Trophoblast cell (in vitro differentiated cells and primary cell): ENCODE measurements around the gene UGT1A8.

Experiments used
- DNase-seq, 2 donors: peaks; one replicate each; pipeline ENCODE4 v3.0.0-alpha.2; 2016
- H2AFZ ChIP-seq: 2 replicates; pipeline ENCODE4 v1.6.1; 2013; ENCODE audit warnings: low read length, moderate library complexity, mild to moderate bottlenecking; ENCODE audit not compliant: insufficient read depth, poor library complexity
- H2AK5ac ChIP-seq: 2 replicates; pipeline ENCODE4 v1.6.1; 2013; ENCODE audit warnings: mild to moderate bottlenecking, low read length
- H2BK120ac ChIP-seq: 2 replicates; pipeline ENCODE4 v1.6.1; 2013; ENCODE audit warnings: low read length, mild to moderate bottlenecking, moderate library complexity; ENCODE audit not compliant: insufficient read depth, poor library complexity
- H2BK12ac ChIP-seq: 2 replicates; pipeline ENCODE4 v1.6.1; 2013; ENCODE audit warnings: mild to moderate bottlenecking, low read length, moderate library complexity
- H2BK5ac ChIP-seq: 2 replicates; pipeline ENCODE4 v1.6.1; 2013; ENCODE audit warnings: low read length, low read depth, moderate library complexity, mild to moderate bottlenecking; ENCODE audit not compliant: poor library complexity
- H3K14ac ChIP-seq: 2 replicates; pipeline ENCODE4 v1.6.1; 2013; ENCODE audit warnings: mild to moderate bottlenecking, low read length
- H3K18ac ChIP-seq: 2 replicates; pipeline ENCODE4 v1.6.1; 2013; ENCODE audit warnings: mild to moderate bottlenecking, low read length
- H3K23ac ChIP-seq: 2 replicates; pipeline ENCODE4 v1.6.1; 2013; ENCODE audit warnings: low read length
- H3K27ac ChIP-seq: 2 replicates; pipeline ENCODE4 v1.5.1; 2013; ENCODE audit warnings: low read depth, mild to moderate bottlenecking, inconsistent platforms, low read length, moderate library complexity
- H3K27me3 ChIP-seq: 2 replicates; pipeline ENCODE4 v1.6.1; 2013; ENCODE audit warnings: inconsistent platforms, mild to moderate bottlenecking, low read length, moderate library complexity; ENCODE audit not compliant: insufficient read depth
- H3K36me3 ChIP-seq, 2 experiments: 1 replicate in 1 of 2; 2 replicates in 1 of 2; pipeline ENCODE4 v1.6.1; 2013; ENCODE audit warnings: low read length in 2 of 2, mild to moderate bottlenecking in 2 of 2, moderate library complexity in 1 of 2; ENCODE audit not compliant: insufficient read depth in 2 of 2, control insufficient read depth in 1 of 2
- H3K4ac ChIP-seq: 2 replicates; pipeline ENCODE4 v1.6.1; 2013; ENCODE audit warnings: low read depth, mild to moderate bottlenecking, low read length, moderate library complexity
- H3K4me1 ChIP-seq, 2 experiments: 1 replicate in 1 of 2; 2 replicates in 1 of 2; pipeline ENCODE4 v1.6.1; 2013; ENCODE audit warnings: low read length in 2 of 2, mild to moderate bottlenecking in 2 of 2, moderate library complexity in 1 of 2; ENCODE audit not compliant: insufficient read depth in 2 of 2, control insufficient read depth in 1 of 2
- H3K4me2 ChIP-seq: 2 replicates; pipeline ENCODE4 v1.6.1; 2013; ENCODE audit warnings: inconsistent platforms, mild to moderate bottlenecking, low read length, moderate library complexity
- H3K4me3 ChIP-seq: 2 replicates; pipeline ENCODE4 v1.5.1; 2013; ENCODE audit warnings: mild to moderate bottlenecking, low read depth, low read length, inconsistent platforms
- H3K79me1 ChIP-seq: one replicate; pipeline ENCODE4 v1.6.1; 2013; ENCODE audit warnings: low read length
- H3K79me2 ChIP-seq: 2 replicates; pipeline ENCODE4 v1.6.1; 2013; ENCODE audit warnings: low read length, mild to moderate bottlenecking; ENCODE audit not compliant: control insufficient read depth, insufficient read depth, poor library complexity
- H3K9ac ChIP-seq: 2 replicates; pipeline ENCODE4 v1.6.1; 2013; ENCODE audit warnings: mild to moderate bottlenecking, low read length
- H3K9me3 ChIP-seq: 2 replicates; pipeline ENCODE4 v1.6.1; 2013; ENCODE audit warnings: low read depth, mild to moderate bottlenecking, control low read depth, inconsistent platforms, low read length; ENCODE audit not compliant: insufficient read depth
- H4K12ac ChIP-seq: 2 replicates; pipeline ENCODE4 v1.6.1; 2013; ENCODE audit warnings: low read depth, mild to moderate bottlenecking, low read length, moderate library complexity
- H4K8ac ChIP-seq: 2 replicates; pipeline ENCODE4 v1.6.1; 2013; ENCODE audit warnings: low read depth, mild to moderate bottlenecking, low read length, moderate library complexity
- H4K91ac ChIP-seq: one replicate; pipeline ENCODE4 v1.6.1; 2013; ENCODE audit warnings: low read depth, mild to moderate bottlenecking, low read length, moderate library complexity
- WGBS: extraction: QIAGEN DNeasy Blood & Tissue Kit; methylation state at CpG from one replicate; pipeline ENCODE4 v1.1.7; 2013; ENCODE audit warnings: missing lambda C conversion rate; ENCODE audit not compliant: insufficient read length, insufficient coverage; ENCODE audit errors: extremely low coverage; 5-methylcytosine and 5-hydroxymethylcytosine counted together

UGT1A8 gene

DNA sequence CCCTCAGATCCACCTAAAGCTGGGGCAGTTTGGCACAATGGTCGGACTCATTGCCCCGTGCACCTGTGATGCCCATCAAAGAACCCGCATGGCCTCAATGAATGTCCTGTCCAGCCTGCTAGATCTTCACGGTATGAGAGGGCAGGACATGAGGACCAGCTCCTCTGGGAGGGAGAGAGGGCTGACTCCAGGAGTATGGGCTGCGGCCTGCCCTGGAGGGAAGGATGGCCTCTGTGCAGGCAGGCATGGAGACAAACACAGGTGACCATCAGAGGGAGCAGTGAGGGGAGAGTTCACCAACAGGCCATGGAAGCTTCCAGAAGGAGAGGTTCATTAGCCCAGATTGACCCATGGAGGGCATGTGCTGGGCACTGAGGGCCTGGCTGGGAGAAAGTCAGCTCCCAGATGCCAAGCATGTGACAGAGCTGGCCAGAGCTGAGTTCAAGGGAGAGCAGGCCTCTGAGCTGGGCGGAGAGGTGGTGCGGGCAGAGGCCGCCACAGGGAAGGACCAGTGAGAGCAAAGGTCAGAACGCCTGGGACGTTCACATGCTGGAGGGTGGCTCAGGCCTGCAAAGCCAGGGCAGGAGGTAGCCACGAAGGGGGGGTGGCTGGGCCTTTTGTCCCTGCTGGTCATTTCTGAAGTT lies 200.7 kb downstream of the UGT1A8 start:
- Histone ChIP-seq H2AFZ (no peak overlapping the region), H3K18ac (no peak overlapping the region), H4K12ac (no peak overlapping the region), H3K9me3 (peaks cover 5% of the 10 kb centered on the region), H2BK12ac (no peak overlapping the region), H3K4me3 (no peak overlapping the region), H3K4ac (no peak overlapping the region), H4K91ac (no peak overlapping the region), H3K27me3 (no peaks in the 10 kb centered on the region), H2BK120ac (no peak overlapping the region), H3K27ac (no peak overlapping the region), H2AK5ac (no peak overlapping the region), H3K9ac (no peak overlapping the region), H2BK5ac (no peak overlapping the region), H3K79me2 (no peaks in the 10 kb centered on the region), H3K79me1 (no peaks in the 10 kb centered on the region), H4K8ac (no peak overlapping the region), H3K4me2 (no peak overlapping the region), H3K36me3 (no peaks in the 10 kb centered on the region), H3K14ac (no peak overlapping the region), H3K4me1 (no peaks in the 10 kb centered on the region), H3K23ac (no peak overlapping the region)
- no CpG with 5 or more reads among the region's 11 CpGs for WGBS
- DNase-seq, result no peak

DNA sequence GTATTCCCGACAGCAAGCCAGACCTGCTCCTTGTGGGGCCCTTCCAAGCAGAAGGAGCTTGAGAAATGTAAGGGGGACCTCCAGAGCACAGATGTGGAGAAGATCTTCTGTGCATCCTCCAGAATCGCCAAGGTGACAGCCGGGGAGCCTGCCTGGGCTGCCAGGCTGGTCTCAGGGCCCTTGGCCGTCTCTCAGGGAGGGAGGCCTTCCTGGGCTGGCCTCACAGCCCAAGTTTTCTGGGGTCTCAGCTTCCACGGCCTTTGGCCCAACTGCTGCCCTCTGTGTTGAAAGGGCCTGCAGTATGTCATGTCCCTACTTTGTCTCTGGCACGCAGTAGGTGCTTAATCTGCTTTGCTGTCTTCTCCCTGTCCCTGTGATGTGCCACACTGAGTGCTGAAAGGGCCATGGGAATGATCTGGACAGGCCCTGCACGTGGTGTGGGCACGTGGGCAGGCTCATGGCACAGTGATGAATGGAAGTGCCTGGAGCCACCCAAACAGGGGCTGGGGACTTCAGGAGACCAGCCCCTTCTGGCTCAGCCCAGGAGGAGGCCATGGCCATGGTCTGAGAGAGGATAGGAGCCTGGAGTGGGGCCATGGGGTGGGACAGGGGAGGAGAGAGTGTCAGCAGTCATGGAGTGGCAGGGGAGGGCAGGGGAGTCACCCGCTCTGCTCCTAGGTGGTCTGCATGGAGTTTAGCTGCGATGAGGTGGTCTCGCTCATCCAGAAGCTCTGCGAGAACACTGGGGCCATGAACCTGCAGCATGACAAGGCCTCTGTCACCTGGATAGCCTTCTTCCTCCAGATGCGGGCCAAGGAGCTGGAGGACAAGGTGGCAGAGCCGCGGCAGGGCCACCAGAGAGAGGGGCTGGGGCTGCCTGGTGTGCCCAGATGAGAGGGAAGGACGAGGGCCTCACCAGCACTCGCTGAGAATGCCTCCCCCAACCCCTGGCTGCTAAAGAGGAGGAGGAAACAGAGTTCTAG lies 201.5 kb downstream of the UGT1A8 start:
- Histone ChIP-seq H4K12ac (no peak overlapping the region), H3K9me3 (peaks cover 5% of the 10 kb centered on the region), H2AK5ac (no peak overlapping the region), H2AFZ (no peak overlapping the region), H2BK120ac (no peak overlapping the region), H3K23ac (no peak overlapping the region), H3K4me1 (no peaks in the 10 kb centered on the region), H3K18ac (no peak overlapping the region), H3K27me3 (no peaks in the 10 kb centered on the region), H2BK5ac (no peak overlapping the region), H3K4ac (no peak overlapping the region), H3K27ac (no peak overlapping the region), H3K79me1 (no peaks in the 10 kb centered on the region), H3K4me3 (no peak overlapping the region), H4K8ac (no peak overlapping the region), H3K79me2 (no peaks in the 10 kb centered on the region), H4K91ac (no peak overlapping the region), H3K9ac (no peak overlapping the region), H3K36me3 (no peaks in the 10 kb centered on the region), H3K14ac (no peak overlapping the region), H3K4me2 (no peak overlapping the region), H2BK12ac (no peak overlapping the region)
- no CpG with 5 or more reads among the region's 17 CpGs for WGBS
- no peak for DNase-seq

DNA sequence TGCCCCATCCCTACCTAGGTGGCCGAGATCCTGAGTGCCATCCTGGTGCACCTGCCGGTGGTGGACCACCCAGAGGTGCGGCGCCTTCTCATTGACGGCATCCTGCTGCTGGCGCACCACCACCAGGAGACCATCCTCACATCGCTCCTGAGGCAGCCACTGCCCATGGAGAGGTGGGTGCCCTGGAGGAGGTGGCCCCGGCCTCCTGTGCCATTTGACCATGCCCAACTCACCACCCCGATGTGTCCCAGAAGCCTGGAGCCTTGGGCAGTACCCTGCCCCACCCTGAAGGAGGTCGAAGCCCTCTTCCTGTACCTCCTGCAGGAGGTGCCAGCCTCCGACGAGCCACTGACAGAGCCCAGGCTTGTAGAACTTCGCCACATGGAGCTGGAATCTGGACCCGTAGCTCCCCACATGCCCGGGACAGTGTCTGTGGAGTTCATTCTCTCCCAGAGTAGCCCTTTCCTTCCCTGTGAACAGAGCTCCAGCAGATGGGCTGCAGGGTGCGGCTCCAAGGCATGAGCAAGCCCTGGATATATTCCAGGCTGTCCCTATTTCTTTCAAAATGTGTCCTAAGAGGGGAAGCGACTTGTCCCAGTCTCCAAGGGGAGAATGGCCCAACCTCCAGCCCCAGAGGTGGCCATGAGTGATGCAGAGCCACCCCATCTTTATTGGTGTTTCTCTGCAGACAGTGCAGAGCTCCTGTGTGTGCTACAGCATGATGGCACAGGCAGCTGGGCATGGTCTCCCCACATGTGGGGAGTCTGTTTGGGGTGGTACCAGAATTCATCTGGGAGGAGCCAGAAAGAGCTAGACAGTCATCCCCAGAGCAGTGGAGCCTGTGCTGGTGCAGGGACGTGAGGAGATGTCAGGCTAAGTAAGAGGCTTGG lies 202.7 kb downstream of the UGT1A8 start:
- Histone ChIP-seq H2BK120ac (no peak overlapping the region), H4K8ac (no peak overlapping the region), H3K4ac (no peak overlapping the region), H2AFZ (no peak overlapping the region), H3K4me2 (no peak overlapping the region), H4K12ac (no peak overlapping the region), H3K14ac (no peak overlapping the region), H2BK12ac (no peak overlapping the region), H3K36me3 (no peaks in the 10 kb centered on the region), H3K79me1 (no peaks in the 10 kb centered on the region), H3K4me1 (no peaks in the 10 kb centered on the region), H2AK5ac (no peak overlapping the region), H3K18ac (no peak overlapping the region), H3K4me3 (no peak overlapping the region), H4K91ac (no peak overlapping the region), H3K9me3 (peaks cover 5% of the 10 kb centered on the region), H2BK5ac (no peak overlapping the region), H3K9ac (no peak overlapping the region), H3K79me2 (no peaks in the 10 kb centered on the region), H3K27me3 (no peaks in the 10 kb centered on the region), H3K23ac (no peak overlapping the region), H3K27ac (no peak overlapping the region)
- no peak for DNase-seq
- WGBS, result no CpG with 5 or more reads among the region's 18 CpGs

DNA sequence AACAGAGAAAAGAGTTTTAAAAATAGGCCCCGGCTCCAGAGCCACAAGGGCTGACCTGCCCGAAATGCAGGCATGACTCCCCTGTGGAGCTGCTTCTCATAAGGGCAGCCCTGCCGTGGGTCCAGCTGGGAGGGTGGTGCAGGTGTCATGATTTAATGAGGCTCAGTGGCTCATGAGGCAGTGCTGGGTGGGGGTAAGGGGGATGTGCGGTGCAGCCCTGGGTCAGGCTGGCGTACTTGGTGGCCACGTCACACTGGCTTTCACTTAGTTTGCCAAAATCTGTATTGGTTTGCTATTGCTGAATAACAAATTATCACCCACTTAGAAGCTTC lies 203.3 kb downstream of the UGT1A8 start:
- H3K4me1 ChIP-seq, result no peaks in the 10 kb centered on the region
- H4K12ac ChIP-seq, result no peak overlapping the region
- H3K4me3 ChIP-seq, result no peak overlapping the region
- H2BK12ac ChIP-seq, result no peak overlapping the region
- no peaks in the 10 kb centered on the region for H3K36me3 ChIP-seq
- no peak overlapping the region for H3K4me2 ChIP-seq
- H2BK120ac ChIP-seq, result no peak overlapping the region
- peaks cover 5% of the 10 kb centered on the region for H3K9me3 ChIP-seq
- H3K14ac ChIP-seq, result no peak overlapping the region
- H3K27me3 ChIP-seq, result no peaks in the 10 kb centered on the region
- no peak overlapping the region for H2AK5ac ChIP-seq
- H3K79me2 ChIP-seq, result no peaks in the 10 kb centered on the region
- no peak for DNase-seq
- H4K91ac ChIP-seq, result no peak overlapping the region
- no CpG with 5 or more reads among the region's 6 CpGs for WGBS
- H3K9ac ChIP-seq, result no peak overlapping the region
- H3K4ac ChIP-seq, result no peak overlapping the region
- H2BK5ac ChIP-seq, result no peak overlapping the region
- H4K8ac ChIP-seq, result no peak overlapping the region
- H3K79me1 ChIP-seq, result no peaks in the 10 kb centered on the region
- no peak overlapping the region for H3K23ac ChIP-seq
- no peak overlapping the region for H2AFZ ChIP-seq
- H3K27ac ChIP-seq, result no peak overlapping the region
- H3K18ac ChIP-seq, result no peak overlapping the region
